Ascending aorta (tissue), 2 donors: Measurements from ENCODE around the gene NCK2. TPM values are rescaled to one million over a fixed set of nuclear protein-coding genes. Genes with fewer than 3 reads are reported as not detected.

Source experiments
- DNase-seq, 2 donors: peaks; one replicate each; pipeline ENCODE4 v3.0.0-alpha.2; 2019; ENCODE audit warnings: low spot score in 2 of 2
- H3K27ac ChIP-seq, 2 donors: fragments of 200-600 bp; sonication (generic); one replicate each; pipeline ENCODE4 v1.5.1; 2016 to 2017; ENCODE audit warnings: mild to moderate bottlenecking in 1 of 2
- H3K27me3 ChIP-seq: fragments of 200-600 bp; sonication (generic); one replicate; pipeline ENCODE4 v1.5.1; 2017
- H3K36me3 ChIP-seq, 2 donors: fragments of 200-600 bp; sonication (generic); one replicate each; pipeline ENCODE4 v1.5.1; 2016
- H3K4me1 ChIP-seq, 2 donors: fragments of 200-600 bp; sonication (generic); one replicate each; pipeline ENCODE4 v1.5.1; 2016 to 2017; ENCODE audit warnings: mild to moderate bottlenecking in 1 of 2
- H3K4me3 ChIP-seq, 2 donors: fragments of 200-600 bp; sonication (generic); one replicate each; pipeline ENCODE4 v1.5.1; 2016 to 2017; ENCODE audit warnings: mild to moderate bottlenecking in 1 of 2
- H3K9me3 ChIP-seq, 2 donors: fragments of 200-600 bp; sonication (generic); one replicate each; pipeline ENCODE4 v1.5.1; 2016
- intact Hi-C: fragments of 100-400 bp; cut with DNase I; formaldehyde crosslinking; loops from one replicate; pipeline ENCODE4 v1.15.1; 2023
- total RNA-seq: library from RNA; depleted of rRNA; stranded (reverse); fragments of >200 nt; gene quantifications from one replicate; pipeline ENCODE4 v1.1.0, GENCODE V29; 2016
- TF ChIP-seq, protein P1 (sequence below), 3 experiments: fragments of 200-600 bp in 2 of 3; fragments of 450-650 bp in 1 of 3; sonication (generic) in 2 of 3; IDR thresholded peaks; one replicate each; pipeline ENCODE4 v1.5.1; 2016 to 2019; ENCODE audit warnings: antibody characterized with exemption in 3 of 3, mild to moderate bottlenecking in 1 of 3, moderate library complexity in 1 of 3

NCK2 gene
- total RNA-seq, 1 donor from 2014 or later = 57.6 TPM

DNA sequence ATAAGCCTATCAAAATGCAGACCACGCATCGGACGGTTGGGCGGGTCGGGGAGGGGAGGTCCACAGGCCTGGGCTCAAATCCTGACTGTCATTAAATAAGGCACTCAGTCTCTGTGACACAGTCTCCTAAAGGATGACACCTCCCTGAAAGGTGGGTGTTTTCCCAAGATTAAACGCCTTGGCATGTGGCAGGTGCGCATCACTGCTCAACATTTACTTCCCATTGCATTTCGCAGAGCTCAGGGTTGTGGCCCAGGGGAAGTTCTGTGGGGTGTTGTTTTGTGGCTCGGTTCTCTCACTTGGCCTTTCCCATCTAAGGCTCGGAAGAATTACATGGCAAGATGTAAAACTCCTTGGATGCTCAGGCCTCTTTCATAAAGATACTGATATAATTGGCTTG, 107.4 kb downstream of the NCK2 start:
- Histone ChIP-seq H3K36me3 (peaks cover 0 to 7% of the 10 kb centered on the region in 2 donors), H3K27me3 (no peaks in the 10 kb centered on the region), H3K4me1 (no peaks in the 10 kb centered on the region), H3K4me3 (no peak overlapping the region), H3K9me3 (no peaks in the 10 kb centered on the region), H3K27ac (no peak overlapping the region)
- DNase-seq = no peak
- intact Hi-C loops = no loop called here
- TF ChIP-seq, protein P1, sequence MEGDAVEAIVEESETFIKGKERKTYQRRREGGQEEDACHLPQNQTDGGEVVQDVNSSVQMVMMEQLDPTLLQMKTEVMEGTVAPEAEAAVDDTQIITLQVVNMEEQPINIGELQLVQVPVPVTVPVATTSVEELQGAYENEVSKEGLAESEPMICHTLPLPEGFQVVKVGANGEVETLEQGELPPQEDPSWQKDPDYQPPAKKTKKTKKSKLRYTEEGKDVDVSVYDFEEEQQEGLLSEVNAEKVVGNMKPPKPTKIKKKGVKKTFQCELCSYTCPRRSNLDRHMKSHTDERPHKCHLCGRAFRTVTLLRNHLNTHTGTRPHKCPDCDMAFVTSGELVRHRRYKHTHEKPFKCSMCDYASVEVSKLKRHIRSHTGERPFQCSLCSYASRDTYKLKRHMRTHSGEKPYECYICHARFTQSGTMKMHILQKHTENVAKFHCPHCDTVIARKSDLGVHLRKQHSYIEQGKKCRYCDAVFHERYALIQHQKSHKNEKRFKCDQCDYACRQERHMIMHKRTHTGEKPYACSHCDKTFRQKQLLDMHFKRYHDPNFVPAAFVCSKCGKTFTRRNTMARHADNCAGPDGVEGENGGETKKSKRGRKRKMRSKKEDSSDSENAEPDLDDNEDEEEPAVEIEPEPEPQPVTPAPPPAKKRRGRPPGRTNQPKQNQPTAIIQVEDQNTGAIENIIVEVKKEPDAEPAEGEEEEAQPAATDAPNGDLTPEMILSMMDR (IDR thresholded peaks at IDR 0.05) = no peak

DNA sequence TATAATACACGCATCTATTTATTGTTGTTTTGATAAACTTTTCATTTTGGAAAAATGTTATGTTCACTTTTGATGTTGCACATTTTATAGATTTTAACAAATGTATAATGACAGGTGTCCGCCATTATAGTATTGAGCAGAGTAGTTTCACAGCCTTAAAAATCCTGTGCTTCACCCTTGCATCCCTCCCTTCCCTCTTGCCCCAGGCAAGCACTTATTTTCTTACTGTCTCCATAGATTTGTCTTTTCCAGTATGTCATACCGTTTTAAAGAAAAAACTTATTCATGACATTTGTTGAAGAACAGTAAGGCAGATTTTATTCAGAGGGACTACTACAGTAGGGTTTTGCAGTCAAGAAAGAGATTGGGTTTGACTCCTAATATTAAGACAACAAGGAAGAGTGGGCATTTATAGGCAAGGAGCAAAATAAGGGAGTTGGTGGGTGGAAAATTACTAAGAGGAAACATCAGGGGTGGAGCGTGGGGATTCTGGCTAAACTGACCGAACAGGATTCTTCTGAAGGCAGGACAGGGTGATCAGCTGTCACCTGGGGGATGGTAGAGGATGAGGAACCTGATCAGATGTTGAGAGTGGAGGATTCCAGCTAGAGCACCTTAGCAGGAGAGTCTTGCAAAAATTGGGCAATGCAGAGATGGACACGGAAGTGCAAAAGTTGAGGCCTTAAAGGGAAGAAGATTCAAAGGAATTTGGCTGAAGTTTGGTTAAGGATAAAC, 108.8 kb downstream of the NCK2 start:
- H3K27ac ChIP-seq = no peak overlapping the region
- no peak overlapping the region for H3K4me3 ChIP-seq
- H3K27me3 ChIP-seq = no peaks in the 10 kb centered on the region
- no peaks in the 10 kb centered on the region for H3K4me1 ChIP-seq
- intact Hi-C loops = no loop called here
- H3K36me3 ChIP-seq = peaks cover 0 to 7% of the 10 kb centered on the region in 2 donors
- H3K9me3 ChIP-seq = no peaks in the 10 kb centered on the region
- DNase-seq = no peak
- TF ChIP-seq, protein P1 (IDR thresholded peaks at IDR 0.05) = no peak

DNA sequence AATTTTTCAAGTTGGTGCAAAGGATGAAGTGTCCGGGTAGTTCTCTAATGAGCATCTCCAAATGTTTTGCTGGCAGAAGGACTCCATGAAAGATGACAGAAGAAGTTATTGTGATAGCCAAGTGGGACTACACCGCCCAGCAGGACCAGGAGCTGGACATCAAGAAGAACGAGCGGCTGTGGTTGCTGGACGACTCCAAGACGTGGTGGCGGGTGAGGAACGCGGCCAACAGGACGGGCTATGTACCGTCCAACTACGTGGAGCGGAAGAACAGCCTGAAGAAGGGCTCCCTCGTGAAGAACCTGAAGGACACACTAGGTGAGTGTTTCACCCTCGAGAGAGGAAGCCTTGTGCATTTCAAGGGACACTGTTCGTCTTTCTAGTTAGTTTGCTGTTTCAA, 110.3 kb downstream of the NCK2 start:
- TF ChIP-seq, protein P1 (IDR thresholded peaks at IDR 0.05) = no peak
- DNase-seq = no peak
- H3K27ac ChIP-seq = no peak overlapping the region
- no peaks in the 10 kb centered on the region for H3K27me3 ChIP-seq
- H3K36me3 ChIP-seq = peaks cover 0 to 7% of the 10 kb centered on the region in 2 donors
- no peaks in the 10 kb centered on the region for H3K4me1 ChIP-seq
- H3K9me3 ChIP-seq = no peaks in the 10 kb centered on the region
- intact Hi-C loops = loop anchor here (5.0 kb wide), 1 partner anchor 33 kb away; no protein-coding TSS in a partner anchor
- H3K4me3 ChIP-seq = no peak overlapping the region

DNA sequence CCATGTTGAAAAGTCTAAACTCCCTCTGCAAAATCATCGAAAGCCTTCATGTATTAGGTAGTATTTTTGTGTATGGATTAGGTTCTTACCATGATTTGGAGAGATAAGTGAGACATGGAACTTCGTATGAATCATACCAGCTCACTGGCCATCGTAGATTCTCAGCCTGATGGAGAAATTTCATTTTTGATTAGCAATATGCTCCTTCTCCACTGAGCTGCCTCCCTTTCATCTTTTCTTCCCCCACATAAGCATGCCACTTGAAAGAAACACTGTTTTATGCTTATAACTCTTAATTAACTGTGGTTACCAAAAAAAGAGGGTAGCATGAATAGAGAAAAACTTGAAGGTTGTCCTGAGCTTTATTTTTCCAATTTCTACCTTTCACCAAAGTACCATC, 111.9 kb downstream of the NCK2 start:
- Histone ChIP-seq H3K4me1 (no peaks in the 10 kb centered on the region), H3K27ac (no peak overlapping the region), H3K27me3 (no peaks in the 10 kb centered on the region), H3K9me3 (no peaks in the 10 kb centered on the region), H3K36me3 (peaks cover 0 to 7% of the 10 kb centered on the region in 2 donors), H3K4me3 (no peak overlapping the region)
- DNase-seq = no peak
- intact Hi-C loops = loop anchor here (5.0 kb wide), 1 partner anchor 34 kb away; no protein-coding TSS in a partner anchor
- TF ChIP-seq, protein P1 (IDR thresholded peaks at IDR 0.05) = no peak

DNA sequence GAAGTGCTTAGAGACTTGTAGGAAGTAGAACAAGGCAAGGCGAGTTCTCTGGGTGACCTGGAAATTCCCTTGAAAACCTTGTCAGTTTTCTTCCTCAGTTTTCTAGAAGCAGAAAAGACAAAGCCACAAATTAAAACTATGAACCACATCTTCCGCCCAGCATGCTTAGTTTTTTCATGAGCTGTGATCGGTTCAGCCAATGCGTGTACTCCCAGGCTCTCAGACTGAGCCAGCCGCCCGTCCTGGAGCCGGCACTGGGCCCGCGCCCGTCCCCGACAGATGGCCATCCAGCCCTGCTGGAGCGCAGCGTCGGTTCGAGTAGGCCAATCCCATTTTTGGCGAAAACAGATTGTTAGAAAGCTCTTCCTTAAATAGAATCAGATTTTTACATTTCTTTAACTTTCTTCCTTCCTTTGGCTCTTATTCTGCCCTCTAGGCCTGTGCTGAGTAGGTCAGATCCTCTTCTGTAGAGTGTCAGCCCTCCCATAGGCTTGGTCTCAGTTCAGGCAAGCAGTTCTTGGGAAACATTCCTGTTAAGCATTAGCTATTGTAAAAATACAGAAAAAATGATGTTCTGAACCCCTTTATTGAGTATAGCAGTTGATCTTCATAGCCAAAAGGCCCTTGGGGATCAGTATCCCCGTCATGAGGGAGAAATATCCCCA, 112.5 kb downstream of the NCK2 start:
- TF ChIP-seq, protein P1 (IDR thresholded peaks at IDR 0.05) = no peak
- no peak overlapping the region for H3K4me3 ChIP-seq
- no peak for DNase-seq
- no peaks in the 10 kb centered on the region for H3K9me3 ChIP-seq
- H3K36me3 ChIP-seq = peaks cover 0 to 7% of the 10 kb centered on the region in 2 donors
- no peaks in the 10 kb centered on the region for H3K4me1 ChIP-seq
- intact Hi-C loops = loop anchor here (5.0 kb wide), 1 partner anchor 35 kb away; no protein-coding TSS in a partner anchor
- no peak overlapping the region for H3K27ac ChIP-seq
- H3K27me3 ChIP-seq = no peaks in the 10 kb centered on the region
